Urinary bladder (tissue), 4 donors: ENCODE results near the gene MAPK11. TPM values are rescaled to one million over a fixed set of nuclear protein-coding genes. Genes with fewer than 3 reads are reported as not detected.
A peak's percentile ranks its signal among the peaks of the same experiment; 100 is the strongest.

Experiments used
- DNase-seq: peaks from one replicate; pipeline ENCODE4 v3.0.0-alpha.2; 2015; ENCODE audit errors: extremely low spot score
- H3K27ac ChIP-seq: one replicate; pipeline ENCODE4 v1.5.1; 2013; ENCODE audit warnings: low read depth, mild to moderate bottlenecking, moderate library complexity
- H3K36me3 ChIP-seq: one replicate; pipeline ENCODE4 v1.6.1; 2013; ENCODE audit warnings: mild to moderate bottlenecking, moderate library complexity; ENCODE audit not compliant: insufficient read depth
- H3K4me1 ChIP-seq: one replicate; pipeline ENCODE4 v1.6.1; 2013; ENCODE audit warnings: mild to moderate bottlenecking, moderate library complexity; ENCODE audit not compliant: insufficient read depth
- H3K4me3 ChIP-seq: one replicate; pipeline ENCODE4 v1.5.1; 2013; ENCODE audit warnings: low read depth, low read length
- WGBS: extraction: QIAGEN DNeasy Blood & Tissue Kit; methylation state at CpG from one replicate; pipeline ENCODE4 v1.1.7; 2013; 5-methylcytosine and 5-hydroxymethylcytosine counted together
- polyA plus RNA-seq: library from polyadenylated mRNA; stranded (reverse); fragments of 200-250 nt; gene quantifications from one replicate; pipeline ENCODE4 v1.2.3, GENCODE V29; 2013
- total RNA-seq: library from RNA; depleted of rRNA; stranded (reverse); fragments of >200 nt; gene quantifications from one replicate; pipeline ENCODE4 v1.2.3, GENCODE V29; 2014
- donor health status: healthy with polysubstance abuse.
- donor health status: healthy.

The MAPK11 gene
- total and polyA plus RNA-seq, 2 donors: 4.1 to 13.6 TPM

- Histone ChIP-seq H3K4me3 (no peak overlapping the region), H3K27ac (peak overlapping the region; percentile 14), H3K4me1 (no peaks in the 10 kb centered on the region), H3K36me3 (no peaks in the 10 kb centered on the region)
- WGBS: 69% methylated on average over 29 of the region's 29 CpGs
- DNase-seq: no peak
Measured at GRCh38 chr22:50296658-50297490, 26.7 kb upstream of the MAPK11 start.

DNA sequence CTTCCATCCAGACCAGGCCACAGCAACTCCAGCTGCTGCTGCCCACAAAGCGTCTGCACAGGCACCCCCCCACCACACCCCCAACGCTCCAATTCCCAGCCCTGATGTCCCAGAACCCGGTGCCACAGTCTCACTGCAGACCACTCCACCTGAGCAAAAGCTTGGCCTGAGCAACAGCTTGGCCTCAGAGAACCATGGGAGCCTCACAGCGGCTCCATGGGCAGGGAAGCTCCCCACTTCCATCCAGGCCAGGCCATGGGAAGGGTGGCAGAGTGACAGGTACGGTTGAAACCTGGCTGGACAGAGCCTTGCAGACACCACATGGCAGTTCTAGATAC lies 24.1 kb upstream of the MAPK11 start:
- 46% methylated on average over 5 of the region's 5 CpGs for WGBS
- no peaks in the 10 kb centered on the region for H3K4me1 ChIP-seq
- peak overlapping the region; percentile 76 for H3K27ac ChIP-seq
- H3K4me3 ChIP-seq: no peak overlapping the region
- no peak for DNase-seq
- peaks cover 3% of the 10 kb centered on the region for H3K36me3 ChIP-seq

GRCh38 chr22:50293441-50294318 lies 23.5 kb upstream of the MAPK11 start:
- Histone ChIP-seq H3K36me3 (peaks cover 3% of the 10 kb centered on the region), H3K4me1 (no peaks in the 10 kb centered on the region), H3K4me3 (peak overlapping the region; percentile 5), H3K27ac (peak overlapping the region; percentile 76)
- DNase-seq: no peak
- WGBS: 17% methylated on average over 42 of the region's 42 CpGs

DNA sequence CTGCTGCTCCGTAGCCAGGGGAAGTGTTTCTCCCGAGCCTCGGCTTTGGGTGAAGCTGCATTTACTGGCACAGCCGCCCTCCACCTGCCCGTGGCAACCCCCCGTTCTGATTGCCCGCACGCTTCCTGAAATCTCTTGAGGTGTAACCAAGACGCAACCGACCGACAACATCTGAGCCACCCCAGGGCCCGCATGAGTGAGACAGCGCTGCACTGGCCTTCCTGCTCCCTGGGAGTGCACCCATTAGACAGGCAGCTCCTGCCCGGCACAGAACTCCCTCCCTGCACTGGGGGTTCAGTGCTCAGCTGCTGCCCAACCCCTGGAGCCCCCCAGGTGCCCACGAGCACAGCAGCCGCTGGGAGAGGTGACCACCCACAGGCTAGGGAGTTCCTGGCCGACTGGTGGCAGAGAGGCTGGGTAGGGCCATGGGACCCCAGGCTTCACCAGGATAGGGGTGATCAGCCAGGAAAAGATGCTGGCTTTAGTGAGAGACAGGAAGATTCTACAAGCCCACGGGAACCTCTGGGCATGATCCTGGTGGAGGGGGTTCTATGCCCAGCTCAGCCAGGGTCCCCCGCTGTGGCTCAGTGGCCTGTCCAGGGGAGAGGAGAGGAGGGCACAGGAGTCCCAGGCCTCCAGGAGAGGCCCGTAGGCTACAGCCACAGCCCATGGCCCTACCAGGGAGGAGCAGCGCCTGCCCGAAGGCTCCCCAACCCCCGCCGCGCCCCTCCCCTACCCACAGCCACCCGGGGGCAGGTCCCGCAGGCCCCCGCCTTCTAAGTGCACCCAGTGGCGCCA lies 22.7 kb upstream of the MAPK11 start:
- no peak for DNase-seq
- 45% methylated on average over 29 of the region's 29 CpGs for WGBS
- peak overlapping the region; percentile 5 for H3K4me3 ChIP-seq
- H3K36me3 ChIP-seq: peaks cover 3% of the 10 kb centered on the region
- no peaks in the 10 kb centered on the region for H3K4me1 ChIP-seq
- H3K27ac ChIP-seq: peak overlapping the region; percentile 29

DNA sequence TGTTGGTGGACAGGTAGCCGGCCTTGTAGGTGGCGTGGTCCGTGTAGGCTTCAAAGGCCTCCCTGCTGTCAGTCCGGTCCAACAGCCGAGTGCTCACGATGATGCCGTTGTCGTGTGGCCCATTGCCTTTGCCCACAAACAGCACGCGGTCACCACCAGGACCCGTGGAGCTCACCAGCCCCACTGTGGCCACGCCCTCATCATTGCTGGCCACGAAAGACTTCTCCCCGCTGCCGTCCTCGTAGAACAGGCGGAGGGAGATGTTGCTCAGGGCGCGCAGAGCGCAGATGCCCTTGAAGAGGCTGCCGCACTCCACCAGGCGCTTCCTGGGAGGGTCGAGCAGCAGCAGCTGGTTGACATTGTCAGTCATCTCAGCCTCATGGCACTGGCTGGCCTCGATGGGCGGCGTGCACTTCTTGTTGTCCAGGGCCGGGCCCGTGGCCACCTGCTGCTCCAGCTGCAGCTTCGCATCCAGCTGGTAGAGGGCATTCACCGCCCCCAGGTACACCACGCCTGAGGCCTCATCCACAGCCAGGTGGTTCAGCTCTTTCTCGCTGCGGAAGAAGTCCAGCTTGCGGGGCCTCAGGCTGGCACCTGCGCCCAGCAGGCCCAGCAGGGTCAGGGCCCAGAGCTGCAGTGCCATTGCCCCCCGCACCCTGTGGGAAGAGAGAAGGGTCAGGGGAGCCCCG lies 19.9 kb upstream of the MAPK11 start:
- 89% methylated on average over 37 of the region's 37 CpGs for WGBS
- no peak overlapping the region for H3K4me3 ChIP-seq
- no peak for DNase-seq
- no peak overlapping the region for H3K27ac ChIP-seq
- no peaks in the 10 kb centered on the region for H3K4me1 ChIP-seq
- peaks cover 6% of the 10 kb centered on the region for H3K36me3 ChIP-seq

DNA sequence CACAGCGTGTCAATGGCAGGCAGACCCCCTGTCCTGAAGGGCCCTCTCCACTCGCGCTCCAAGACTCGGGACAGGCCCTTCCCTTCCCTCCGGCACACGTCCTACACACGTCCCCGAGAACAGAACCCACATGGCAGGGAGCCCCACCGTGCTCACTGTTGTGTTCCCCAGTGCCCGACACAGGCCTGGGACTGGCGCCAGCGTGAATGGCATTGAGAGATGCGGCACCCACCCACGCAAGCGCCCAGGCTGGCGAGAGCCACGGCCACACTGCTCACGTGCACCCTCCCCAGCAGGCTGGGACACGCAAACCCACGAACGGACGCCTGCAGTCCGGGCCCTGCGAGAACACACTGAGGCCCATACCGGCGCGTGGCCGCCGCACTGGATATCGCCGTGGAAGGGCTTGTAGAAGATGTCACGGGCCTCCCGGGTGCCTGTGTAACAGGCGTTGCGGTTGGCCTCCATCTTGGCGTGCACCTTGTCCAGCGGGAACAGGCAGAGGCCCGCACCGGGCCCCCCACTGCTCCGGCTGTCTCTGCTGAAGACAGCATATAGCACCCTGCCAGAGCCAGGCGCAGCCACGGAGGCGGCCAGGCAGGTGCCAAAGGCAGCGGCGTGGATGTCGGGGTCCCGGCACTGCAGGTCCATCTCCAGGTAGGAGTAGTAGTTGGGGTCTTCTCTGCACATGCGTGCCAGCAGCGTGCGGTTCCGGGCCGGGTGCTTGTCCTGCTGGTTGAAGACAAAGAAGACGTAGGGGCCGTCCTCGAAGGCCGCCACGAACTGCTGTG lies 19.2 kb upstream of the MAPK11 start:
- Histone ChIP-seq H3K4me1 (no peaks in the 10 kb centered on the region), H3K36me3 (peaks cover 6% of the 10 kb centered on the region), H3K4me3 (no peak overlapping the region), H3K27ac (no peak overlapping the region)
- 95% methylated on average over 57 of the region's 57 CpGs for WGBS
- no peak for DNase-seq

- H3K36me3 ChIP-seq: peaks cover 11% of the 10 kb centered on the region
- WGBS: 94% methylated on average over 31 of the region's 31 CpGs
Measured at GRCh38 chr22:50287731-50288130, 17.6 kb upstream of the MAPK11 start.

DNA sequence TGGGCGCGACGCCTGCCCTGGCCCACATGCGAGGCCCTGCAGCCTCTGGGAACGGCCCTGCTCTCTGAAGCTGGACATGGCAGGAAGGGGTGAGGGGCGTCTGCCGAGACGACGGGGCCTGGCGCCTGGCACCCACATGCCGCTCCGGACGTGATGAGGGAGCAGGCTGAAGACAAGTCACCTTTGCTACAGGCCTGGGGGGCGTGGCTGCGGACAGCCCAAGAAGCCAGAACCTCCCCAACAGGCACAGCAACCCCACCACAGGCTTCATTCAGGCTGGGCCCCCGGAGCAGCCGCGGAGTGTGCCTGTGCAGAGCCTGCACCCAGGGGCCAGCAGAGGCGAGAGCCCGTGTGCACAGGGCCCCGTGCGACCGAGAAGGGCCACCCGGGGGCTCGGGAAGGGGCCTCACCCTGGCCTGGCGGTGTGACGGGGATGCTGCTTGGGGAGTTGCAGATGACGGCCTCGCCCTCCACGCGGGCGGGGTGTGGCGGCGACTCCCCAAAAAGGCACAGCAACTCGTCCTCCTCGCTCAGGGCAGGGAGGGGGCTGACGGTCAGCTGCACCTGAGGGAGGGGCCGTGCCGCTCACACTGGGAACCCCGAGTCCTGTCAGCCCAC lies 16.6 kb upstream of the MAPK11 start:
- DNase-seq: no peak
- Histone ChIP-seq H3K4me1 (no peaks in the 10 kb centered on the region), H3K36me3 (peaks cover 11% of the 10 kb centered on the region), H3K27ac (no peak overlapping the region), H3K4me3 (no peak overlapping the region)
- 84% methylated on average over 40 of the region's 40 CpGs for WGBS

More at GRCh38 chr22:50287731-50288130, 17.6 kb upstream of the MAPK11 start:
- no peaks in the 10 kb centered on the region for H3K4me1 ChIP-seq
- no peak for DNase-seq
- no peak overlapping the region for H3K27ac ChIP-seq
- H3K4me3 ChIP-seq: no peak overlapping the region

GRCh38 chr22:50286275-50286674 lies 16.1 kb upstream of the MAPK11 start:
- Histone ChIP-seq H3K36me3 (peaks cover 11% of the 10 kb centered on the region), H3K27ac (no peak overlapping the region), H3K4me1 (no peaks in the 10 kb centered on the region), H3K4me3 (no peak overlapping the region)
- WGBS: 86% methylated on average over 21 of the region's 21 CpGs
- no peak for DNase-seq

- H3K27ac ChIP-seq: no peak overlapping the region
- peaks cover 15% of the 10 kb centered on the region for H3K36me3 ChIP-seq
- no peak for DNase-seq
- WGBS: 92% methylated on average over 29 of the region's 34 CpGs
- no peaks in the 10 kb centered on the region for H3K4me1 ChIP-seq
- H3K4me3 ChIP-seq: no peak overlapping the region
Measured at GRCh38 chr22:50285568-50286229, 15.5 kb upstream of the MAPK11 start.

GRCh38 chr22:50284479-50284878 lies 14.3 kb upstream of the MAPK11 start:
- 86% methylated on average over 13 of the region's 13 CpGs for WGBS
- Histone ChIP-seq H3K36me3 (peaks cover 14% of the 10 kb centered on the region), H3K27ac (no peak overlapping the region), H3K4me1 (no peaks in the 10 kb centered on the region), H3K4me3 (no peak overlapping the region)
- DNase-seq: no peak

DNA sequence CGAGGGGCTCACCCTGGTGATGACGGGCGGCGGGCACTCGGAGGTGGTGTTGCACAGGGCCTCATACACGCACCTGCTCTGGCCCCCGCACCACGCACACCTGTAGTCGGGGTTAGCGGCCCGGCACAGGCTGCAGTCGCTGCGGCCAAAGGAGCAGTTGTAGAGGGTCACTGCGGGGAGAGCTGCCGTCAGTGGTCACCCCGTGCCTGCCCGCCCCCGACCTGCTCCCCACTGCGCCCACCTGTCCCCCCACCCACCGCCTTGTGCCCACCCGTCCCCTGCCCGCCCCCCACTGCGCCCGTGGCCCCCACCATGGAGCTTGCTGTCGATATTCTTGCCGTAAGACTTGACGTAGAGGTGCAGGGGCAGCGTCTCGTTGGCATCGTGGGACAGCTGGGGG lies 13.6 kb upstream of the MAPK11 start:
- H3K27ac ChIP-seq: no peak overlapping the region

More for the DNA sequence above, 13.6 kb upstream of the MAPK11 start:
- DNase-seq: no peak
- Histone ChIP-seq H3K4me3 (no peak overlapping the region), H3K36me3 (peaks cover 14% of the 10 kb centered on the region), H3K4me1 (no peaks in the 10 kb centered on the region)
- 95% methylated on average over 30 of the region's 30 CpGs for WGBS
